Progenitor cell of endocrine pancreas (in vitro differentiated cells): ENCODE data around the gene MRPL18. TPM values are rescaled to one million over a fixed set of nuclear protein-coding genes. Genes with fewer than 3 reads are reported as not detected.
A peak's percentile ranks its signal among the peaks of the same experiment; 100 is the strongest.

Source experiments
- DNase-seq: peaks from one replicate; pipeline ENCODE4 v3.0.0; 2021; ENCODE audit warnings: low spot score; ENCODE audit not compliant: unreplicated experiment
- H3K27ac Mint-ChIP-seq: 2 replicates; pipeline ENCODE4 v1.8.0; 2021; ENCODE audit warnings: mild to moderate bottlenecking, moderate library complexity, mixed read lengths
- H3K27me3 Mint-ChIP-seq: 2 replicates; pipeline ENCODE4 v1.8.0; 2021; ENCODE audit warnings: mixed read lengths
- H3K36me3 Mint-ChIP-seq: 2 replicates; pipeline ENCODE4 v1.8.0; 2022; ENCODE audit warnings: mixed read lengths; ENCODE audit not compliant: insufficient read depth
- H3K4me1 Mint-ChIP-seq: 2 replicates; pipeline ENCODE4 v1.8.0; 2021; ENCODE audit warnings: low read depth, mixed read lengths
- H3K4me3 Mint-ChIP-seq: 2 replicates; pipeline ENCODE4 v1.8.0; 2021; ENCODE audit warnings: low read depth, mild to moderate bottlenecking, moderate library complexity, mixed read lengths
- H3K9me3 Mint-ChIP-seq: 2 replicates; pipeline ENCODE4 v1.8.0; 2021; ENCODE audit warnings: low read depth, mixed read lengths
- total RNA-seq: library from RNA; stranded (reverse); gene quantifications from 2 replicates; pipeline ENCODE4 v1.2.1, GENCODE V29; 2021
- TF ChIP-seq, protein P1 (sequence below): fragments of 200-600 bp; sonication (generic); IDR thresholded peaks from one replicate; pipeline ENCODE4 v1.5.0; 2021; ENCODE audit warnings: antibody characterized with exemption, mild to moderate bottlenecking; ENCODE audit not compliant: unreplicated experiment

Gene MRPL18
- total RNA-seq, 1 donor from 2014 or later: 45.0 TPM

DNA sequence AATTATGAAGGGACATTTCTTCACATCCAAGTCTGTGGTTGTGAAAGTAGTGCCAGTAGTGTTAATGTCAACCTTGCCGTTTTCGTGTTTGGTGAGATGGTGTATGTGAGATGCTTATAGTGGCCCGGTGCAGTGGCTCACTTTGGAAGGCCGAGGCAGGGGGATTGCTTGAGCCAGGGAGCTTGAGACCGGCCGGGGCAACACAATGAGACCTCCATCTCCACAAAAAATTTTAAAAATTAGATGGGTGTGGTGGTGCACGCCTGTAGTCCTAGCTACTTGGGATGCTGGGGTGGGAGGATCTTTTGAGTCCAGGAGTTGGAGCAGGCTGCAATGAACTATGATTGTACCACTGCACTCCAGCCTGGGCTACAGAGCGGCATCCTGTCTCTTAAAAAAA, 47.2 kb downstream of the MRPL18 start:
- Mint-ChIP-seq H3K36me3 (no peaks in the 10 kb centered on the region), H3K27me3 (no peaks in the 10 kb centered on the region), H3K4me1 (no peaks in the 10 kb centered on the region), H3K27ac (no peak overlapping the region), H3K4me3 (no peak overlapping the region), H3K9me3 (no peaks in the 10 kb centered on the region)
- DNase-seq: no peak
- TF ChIP-seq, protein P1, sequence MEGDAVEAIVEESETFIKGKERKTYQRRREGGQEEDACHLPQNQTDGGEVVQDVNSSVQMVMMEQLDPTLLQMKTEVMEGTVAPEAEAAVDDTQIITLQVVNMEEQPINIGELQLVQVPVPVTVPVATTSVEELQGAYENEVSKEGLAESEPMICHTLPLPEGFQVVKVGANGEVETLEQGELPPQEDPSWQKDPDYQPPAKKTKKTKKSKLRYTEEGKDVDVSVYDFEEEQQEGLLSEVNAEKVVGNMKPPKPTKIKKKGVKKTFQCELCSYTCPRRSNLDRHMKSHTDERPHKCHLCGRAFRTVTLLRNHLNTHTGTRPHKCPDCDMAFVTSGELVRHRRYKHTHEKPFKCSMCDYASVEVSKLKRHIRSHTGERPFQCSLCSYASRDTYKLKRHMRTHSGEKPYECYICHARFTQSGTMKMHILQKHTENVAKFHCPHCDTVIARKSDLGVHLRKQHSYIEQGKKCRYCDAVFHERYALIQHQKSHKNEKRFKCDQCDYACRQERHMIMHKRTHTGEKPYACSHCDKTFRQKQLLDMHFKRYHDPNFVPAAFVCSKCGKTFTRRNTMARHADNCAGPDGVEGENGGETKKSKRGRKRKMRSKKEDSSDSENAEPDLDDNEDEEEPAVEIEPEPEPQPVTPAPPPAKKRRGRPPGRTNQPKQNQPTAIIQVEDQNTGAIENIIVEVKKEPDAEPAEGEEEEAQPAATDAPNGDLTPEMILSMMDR: no peak

DNA sequence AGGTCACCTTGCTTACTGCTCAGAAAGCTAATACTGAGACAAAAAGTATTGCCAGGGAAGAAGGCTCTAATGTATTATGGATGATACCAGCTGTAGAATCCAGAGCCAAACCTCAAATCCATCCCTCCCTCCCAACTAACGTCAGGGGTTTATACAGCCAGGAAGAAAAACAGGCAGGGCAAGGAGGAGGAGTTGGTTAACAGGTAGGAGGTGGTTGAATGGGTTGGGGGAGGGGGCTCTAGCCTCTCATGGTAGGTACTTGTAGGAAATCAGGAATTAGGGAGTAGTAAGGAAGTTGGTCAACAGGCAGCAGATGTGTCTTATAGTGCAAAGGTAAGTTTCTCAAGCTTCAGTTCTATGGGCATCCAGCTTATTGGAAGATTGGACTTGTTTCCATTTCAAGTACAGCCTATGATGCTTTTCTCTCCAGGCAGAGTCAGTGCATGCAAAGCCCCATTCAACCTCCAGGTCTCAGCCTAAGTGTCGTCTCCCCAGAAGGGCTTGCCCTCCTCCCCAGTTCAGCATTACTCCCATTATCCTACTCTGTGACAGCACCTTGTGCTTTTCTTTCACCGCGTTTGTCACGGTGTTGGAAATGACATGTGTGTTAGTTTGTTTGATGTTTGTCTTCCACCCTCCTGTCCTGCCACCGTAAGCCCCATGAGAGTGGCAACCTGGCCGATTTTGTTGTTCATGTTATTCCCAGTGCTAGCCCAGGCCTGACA, 47.9 kb downstream of the MRPL18 start:
- Mint-ChIP-seq H3K27me3 (no peaks in the 10 kb centered on the region), H3K9me3 (no peaks in the 10 kb centered on the region), H3K36me3 (no peaks in the 10 kb centered on the region), H3K4me1 (no peaks in the 10 kb centered on the region), H3K27ac (no peak overlapping the region), H3K4me3 (no peak overlapping the region)
- TF ChIP-seq, protein P1: no peak
- DNase-seq: no peak

DNA sequence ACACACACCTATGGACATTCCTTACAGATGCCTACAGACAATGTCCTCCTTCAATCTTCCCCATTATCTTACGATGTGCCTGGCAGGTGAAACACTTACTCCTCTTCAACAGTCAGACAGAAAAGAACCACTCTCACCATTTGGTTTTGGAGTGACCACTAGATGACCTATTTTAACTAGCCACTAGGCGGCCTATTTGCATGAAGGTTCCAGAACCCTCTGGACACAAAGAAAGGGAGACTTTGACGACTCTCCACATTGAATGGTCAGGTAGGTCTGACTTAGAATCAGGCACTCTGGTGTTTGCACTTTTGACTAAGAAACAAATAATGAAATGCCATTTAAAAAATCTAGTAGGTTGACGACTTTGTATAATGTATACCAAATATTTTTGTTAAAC, 51.8 kb downstream of the MRPL18 start:
- DNase-seq: no peak
- TF ChIP-seq, protein P1: peak; percentile 43
- no peaks in the 10 kb centered on the region for H3K27me3 Mint-ChIP-seq
- H3K4me1 Mint-ChIP-seq: no peaks in the 10 kb centered on the region
- H3K27ac Mint-ChIP-seq: no peak overlapping the region
- H3K4me3 Mint-ChIP-seq: no peak overlapping the region
- H3K36me3 Mint-ChIP-seq: no peaks in the 10 kb centered on the region
- H3K9me3 Mint-ChIP-seq: no peaks in the 10 kb centered on the region

- no peak overlapping the region for H3K27ac Mint-ChIP-seq
- H3K36me3 Mint-ChIP-seq: no peaks in the 10 kb centered on the region
- H3K4me3 Mint-ChIP-seq: no peak overlapping the region
- H3K4me1 Mint-ChIP-seq: no peaks in the 10 kb centered on the region
- peaks cover 8% of the 10 kb centered on the region for H3K9me3 Mint-ChIP-seq
- no peaks in the 10 kb centered on the region for H3K27me3 Mint-ChIP-seq
- TF ChIP-seq, protein P1: no peak
- no peak for DNase-seq
These were observed 54.7 kb downstream of the MRPL18 start for GRCh38 chr6:159844737-159845645.

Other genes starting within 250 kb of the MRPL18 start
- 64.8 and 68.9 TPM in 2 replicates for gene SOD2, start 97.2 kb upstream of the MRPL18 start, total RNA-seq
- gene WTAP, start 63.0 kb upstream of the MRPL18 start, total RNA-seq: 126 and 131 TPM in 2 replicates
- 85.1 and 103 TPM in 2 replicates for gene ACAT2, start 28.4 kb upstream of the MRPL18 start, total RNA-seq
- 218 and 229 TPM in 2 replicates for gene TCP1, start 865 bp upstream of the MRPL18 start, total RNA-seq
- not detected in 2 replicates for gene PNLDC1, start 9.8 kb downstream of the MRPL18 start, total RNA-seq
- not detected in 2 replicates for gene MAS1, start 100.5 kb downstream of the MRPL18 start, total RNA-seq
- gene IGF2R, start 178.6 kb downstream of the MRPL18 start, total RNA-seq: 144 and 147 TPM in 2 replicates